HEK293T (cell line): ENCODE data around the gene DCP1A.
A peak's percentile ranks its signal among the peaks of the same experiment; 100 is the strongest.
"Not testable (repeated sequence)": the region's sequence is repeated elsewhere in the genome, so short reads cannot be mapped to it uniquely, and the experiment has no call there.

ENCODE experiments used
- CTCF ChIA-PET: fragments of 350-600 bp; formaldehyde crosslinking; extraction: SDS; loops from one replicate; lab custom pipeline; 2021; ENCODE audit warnings: antibody characterized with exemption, inconsistent platforms; lab: Yijun Ruan, JAX
- POLR2A ChIA-PET: fragments of 350-600 bp; formaldehyde crosslinking; extraction: SDS; loops from one replicate; lab custom pipeline; 2020; ENCODE audit warnings: antibody characterized with exemption, inconsistent platforms; lab: Yijun Ruan, JAX
- DNase-seq: peaks from one replicate; pipeline ENCODE4 v3.0.0; 2012; ENCODE audit warnings: mixed read lengths; ENCODE audit errors: extremely low spot score
- ARNT ChIP-seq: fragments of 450-650 bp; IDR thresholded peaks from 2 replicates; pipeline ENCODE4 v1.6.1; 2017; ENCODE audit warnings: mild to moderate bottlenecking
- BHLHE40 ChIP-seq: fragments of 450-650 bp; IDR thresholded peaks from 2 replicates; pipeline ENCODE4 v1.6.1; 2016; ENCODE audit warnings: mild to moderate bottlenecking, moderate library complexity, borderline replicate concordance
- CTBP1 ChIP-seq: fragments of 450-650 bp; IDR thresholded peaks from 2 replicates; pipeline ENCODE4 v1.6.1; 2016; ENCODE audit warnings: borderline replicate concordance
- ELF4 ChIP-seq: fragments of 450-650 bp; IDR thresholded peaks from 2 replicates; pipeline ENCODE4 v1.6.1; 2017; ENCODE audit warnings: antibody characterized with exemption
- FOXA1 ChIP-seq: fragments of 450-650 bp; IDR thresholded peaks from 2 replicates; pipeline ENCODE4 v1.6.1; 2016; ENCODE audit warnings: mild to moderate bottlenecking
- FOXK2 ChIP-seq: fragments of 450-650 bp; IDR thresholded peaks from 2 replicates; pipeline ENCODE4 v1.6.1; 2016; ENCODE audit warnings: mild to moderate bottlenecking
- FOXM1 ChIP-seq: fragments of 450-650 bp; IDR thresholded peaks from 2 replicates; pipeline ENCODE4 v1.6.1; 2017; ENCODE audit warnings: mild to moderate bottlenecking, borderline replicate concordance
- HDGF ChIP-seq: fragments of 450-650 bp; IDR thresholded peaks from 2 replicates; pipeline ENCODE4 v1.6.1; 2017; ENCODE audit warnings: antibody characterized with exemption, borderline replicate concordance
- L3MBTL2 ChIP-seq: fragments of 450-650 bp; conservative IDR thresholded peaks from 2 replicates; pipeline ENCODE4 v1.6.1; 2016; ENCODE audit warnings: mild to moderate bottlenecking
- LEF1 ChIP-seq: fragments of 450-650 bp; IDR thresholded peaks from 2 replicates; pipeline ENCODE4 v1.6.1; 2017; ENCODE audit warnings: mild to moderate bottlenecking, borderline replicate concordance
- NFRKB ChIP-seq: fragments of 450-650 bp; IDR thresholded peaks from 2 replicates; pipeline ENCODE4 v1.6.1; 2016; ENCODE audit warnings: mild to moderate bottlenecking, moderate library complexity
- PKNOX1 ChIP-seq: fragments of 450-650 bp; IDR thresholded peaks from 2 replicates; pipeline ENCODE4 v1.6.1; 2016
- SP1 ChIP-seq: fragments of 450-650 bp; IDR thresholded peaks from 2 replicates; pipeline ENCODE4 v1.6.1; 2017
- SUZ12 ChIP-seq: fragments of 450-650 bp; IDR thresholded peaks from 2 replicates; pipeline ENCODE4 v1.6.1; 2016; ENCODE audit warnings: mild to moderate bottlenecking
- TARDBP ChIP-seq: fragments of 450-650 bp; IDR thresholded peaks from 2 replicates; pipeline ENCODE4 v1.6.1; 2016
- ZNF384 ChIP-seq: fragments of 450-650 bp; IDR thresholded peaks from 2 replicates; pipeline ENCODE4 v1.6.1; 2016

Gene DCP1A

GRCh38 chr3:53331871-53332270 is 15.5 kb downstream of the DCP1A start:
- CTCF ChIA-PET: no interaction called here
- DNase-seq: no peak
- POLR2A ChIA-PET: no interaction called here
- TF ChIP-seq FOXK2 (no peak), HDGF (no peak), ARNT (no peak)

GRCh38 chr3:53329897-53330296 is 17.4 kb downstream of the DCP1A start:
- DNase-seq: no peak
- CTCF ChIA-PET: no interaction called here
- TF ChIP-seq PKNOX1 (peak; percentile 91), SP1 (no peak), CTBP1 (peak; percentile 58; the same call in 1 of the 2 replicates)

GRCh38 chr3:53328746-53329145 is 18.6 kb downstream of the DCP1A start:
- CTCF ChIA-PET: no interaction called here
- no peak for DNase-seq
- POLR2A ChIA-PET: no interaction called here
- no peak for TF ChIP-seq BHLHE40
- no peak for TF ChIP-seq PKNOX1
- no peak for TF ChIP-seq SP1
- TF ChIP-seq SUZ12: no peak
- TF ChIP-seq L3MBTL2: no peak
- no peak for TF ChIP-seq HDGF
- TF ChIP-seq ELF4: no peak
- TF ChIP-seq CTBP1: no peak
- TF ChIP-seq ZNF384: no peak
- TF ChIP-seq ARNT: no peak
- no peak for TF ChIP-seq FOXA1
- TF ChIP-seq TARDBP: no peak
- TF ChIP-seq FOXM1: no peak

More at GRCh38 chr3:53329897-53330296, 17.4 kb downstream of the DCP1A start:
- POLR2A ChIA-PET: no interaction called here

GRCh38 chr3:53327986-53328385 is 19.4 kb downstream of the DCP1A start:
- DNase-seq, POLR2A ChIA-PET, CTCF ChIA-PET: not testable (repeated sequence)

- TF ChIP-seq LEF1: no peak
- no peak for TF ChIP-seq TARDBP
- CTCF ChIA-PET: no interaction called here
- POLR2A ChIA-PET: interaction anchor here (2.7 kb wide), 1 partner anchor 23 kb away, joined by 12 read pairs; the partner anchor contains the start of gene DCP1A
- no peak for DNase-seq
These were observed 23.2 kb downstream of the DCP1A start for GRCh38 chr3:53324105-53324504.

- ChIA-PET CTCF (no interaction called here), POLR2A (no interaction called here)
- no peak for DNase-seq
- TF ChIP-seq SUZ12: no peak
- no peak for TF ChIP-seq ELF4
- TF ChIP-seq FOXM1: no peak
These were observed 26.6 kb downstream of the DCP1A start for GRCh38 chr3:53320697-53321096.

GRCh38 chr3:53318522-53318921 is 28.8 kb downstream of the DCP1A start:
- TF ChIP-seq SUZ12 (no peak), LEF1 (no peak), HDGF (no peak), FOXM1 (no peak), FOXA1 (no peak), CTBP1 (no peak), ELF4 (no peak), ZNF384 (no peak), PKNOX1 (no peak), L3MBTL2 (no peak), TARDBP (no peak), SP1 (no peak), NFRKB (no peak), FOXK2 (no peak)
- POLR2A ChIA-PET: interaction anchor here (0.7 kb wide), 1 partner anchor 29 kb away, joined by 3 read pairs; the partner anchor contains the start of gene DCP1A
- CTCF ChIA-PET: no interaction called here
- DNase-seq: no peak

GRCh38 chr3:53312832-53313231 is 34.5 kb downstream of the DCP1A start:
- no peak for TF ChIP-seq NFRKB
- no peak for TF ChIP-seq HDGF
- no peak for TF ChIP-seq SUZ12
- TF ChIP-seq ZNF384: no peak
- no peak for TF ChIP-seq FOXA1
- TF ChIP-seq BHLHE40: no peak
- no peak for TF ChIP-seq SP1
- ChIA-PET POLR2A (no interaction called here), CTCF (no interaction called here)
- DNase-seq: no peak
